ENCODE data around the gene AKT1. TPM values are rescaled to one million over a fixed set of nuclear protein-coding genes. Genes with fewer than 3 reads are reported as not detected.

Gene AKT1
- total RNA-seq, 1 experiment from 2014 or later: 123 TPM

GRCh38 chr14:104754213-104754851 is 41.2 kb downstream of the AKT1 start:
- Histone ChIP-seq H3K36me3 (ENCODE audit: insufficient read depth, low read length, poor library complexity, severe bottlenecking) (peaks cover 20% of the 10 kb centered on the region), H3K4me1 (ENCODE audit: insufficient read depth, low read length, poor library complexity, severe bottlenecking) (peaks cover 8% of the 10 kb centered on the region), H3K27me3 (replicated peaks; ENCODE audit: insufficient read depth, low read depth, low read length, poor library complexity) (no peaks in the 10 kb centered on the region), H3K27ac (ENCODE audit: low read depth, low read length, poor library complexity, severe bottlenecking) (peak overlapping the region; percentile 97), H3K4me3 (ENCODE audit: low read depth, low read length, poor library complexity, severe bottlenecking) (peak overlapping the region; percentile 100), H3K9me3 (ENCODE audit: low read depth, low read length, poor library complexity, severe bottlenecking) (no peaks in the 10 kb centered on the region)
- intact Hi-C loops (cut with micrococcal nuclease; ENCODE audit: unreplicated experiment): no loop called here
- TSS peak; percentile 56 for BruUV-seq (replicated peaks)
- TF ChIP-seq EZH2 (IDR thresholded peaks at IDR 0.05; ENCODE audit: borderline replicate concordance, low read depth, low read length, poor library complexity, severe bottlenecking) (no peak), CTCF (conservative IDR thresholded peaks at IDR 0.05; ENCODE audit: low read depth, low read length) (no peak)
- ChIA-PET CTCF (no interaction called here), POLR2A (ENCODE audit: low non-redundant PET) (no interaction called here)
- no peak for DNase-seq (ENCODE audit: low spot score)

DNA sequence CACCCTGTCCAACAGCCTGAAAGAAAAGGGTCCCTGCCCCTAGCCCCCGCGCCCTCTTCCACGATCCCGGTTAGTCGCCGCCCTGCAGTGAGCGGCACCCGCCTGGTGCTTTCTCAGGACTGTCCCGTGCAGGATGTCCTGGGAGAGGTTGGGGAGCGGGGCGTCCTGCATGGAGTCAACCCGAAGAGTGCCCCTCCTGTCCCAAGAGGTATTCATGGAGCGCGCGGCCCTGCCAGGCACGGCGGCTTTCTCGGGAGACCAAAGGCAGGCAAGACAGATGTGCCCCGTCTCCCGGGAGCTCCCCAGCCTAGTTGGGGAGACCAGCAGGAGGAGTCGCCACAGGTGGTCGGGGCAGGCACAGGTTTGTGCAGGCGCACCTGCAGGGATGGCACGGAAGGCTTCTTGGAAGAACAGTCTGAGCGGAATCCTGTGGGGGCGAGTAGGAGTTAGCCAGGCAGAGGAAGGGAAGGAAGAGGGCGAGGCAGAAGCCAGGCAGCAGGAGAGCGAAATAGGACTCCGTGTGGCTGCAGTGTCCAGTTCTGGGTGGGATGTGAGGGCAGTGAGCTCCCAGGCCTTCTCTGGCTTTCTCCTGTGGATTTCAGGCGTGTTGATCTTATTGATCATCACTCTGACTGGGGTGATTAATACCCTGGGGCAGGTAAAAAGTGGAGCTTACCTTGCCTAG is 41.9 kb downstream of the AKT1 start:
- BruUV-seq (replicated peaks): no TSS peak
- no peak for DNase-seq (ENCODE audit: low spot score)
- ChIA-PET CTCF (interaction anchor here (1.5 kb wide), 1 partner anchor 17 kb away, joined by 5 read pairs; no protein-coding TSS in a partner anchor), POLR2A (ENCODE audit: low non-redundant PET) (no interaction called here)
- H3K27ac ChIP-seq (ENCODE audit: low read depth, low read length, poor library complexity, severe bottlenecking): peak overlapping the region; percentile 97
- intact Hi-C loops (cut with micrococcal nuclease; ENCODE audit: unreplicated experiment): no loop called here
- no peak for TF ChIP-seq EZH2 (IDR thresholded peaks at IDR 0.05; ENCODE audit: borderline replicate concordance, low read depth, low read length, poor library complexity, severe bottlenecking)
- no peak for TF ChIP-seq CTCF (conservative IDR thresholded peaks at IDR 0.05; ENCODE audit: low read depth, low read length)
- H3K9me3 ChIP-seq (ENCODE audit: low read depth, low read length, poor library complexity, severe bottlenecking): no peaks in the 10 kb centered on the region
- H3K4me1 ChIP-seq (ENCODE audit: insufficient read depth, low read length, poor library complexity, severe bottlenecking): peaks cover 8% of the 10 kb centered on the region
- no peaks in the 10 kb centered on the region for H3K27me3 ChIP-seq (replicated peaks; ENCODE audit: insufficient read depth, low read depth, low read length, poor library complexity)
- H3K4me3 ChIP-seq (ENCODE audit: low read depth, low read length, poor library complexity, severe bottlenecking): peak overlapping the region; percentile 100
- H3K36me3 ChIP-seq (ENCODE audit: insufficient read depth, low read length, poor library complexity, severe bottlenecking): peaks cover 17% of the 10 kb centered on the region

GRCh38 chr14:104752735-104753527 is 42.6 kb downstream of the AKT1 start, which contains the start of gene SIVA1:
Gene SIVA1 (plus strand): TSS chr14:104753147. CDS start chr14:104753202, 55 bp downstream.
- Histone ChIP-seq H3K36me3 (ENCODE audit: insufficient read depth, low read length, poor library complexity, severe bottlenecking) (peaks cover 15% of the 10 kb centered on the region), H3K9me3 (ENCODE audit: low read depth, low read length, poor library complexity, severe bottlenecking) (no peaks in the 10 kb centered on the region), H3K27me3 (replicated peaks; ENCODE audit: insufficient read depth, low read depth, low read length, poor library complexity) (no peaks in the 10 kb centered on the region), H3K4me3 (ENCODE audit: low read depth, low read length, poor library complexity, severe bottlenecking) (peak within 1 kb of the TSS; percentile 100), H3K27ac (ENCODE audit: low read depth, low read length, poor library complexity, severe bottlenecking) (peak within 1 kb of the TSS; percentile 97), H3K4me1 (ENCODE audit: insufficient read depth, low read length, poor library complexity, severe bottlenecking) (peaks cover 8% of the 10 kb centered on the region)
- peak; percentile 100 for DNase-seq (ENCODE audit: low spot score)
- no TSS peak for BruUV-seq (replicated peaks)
- TF ChIP-seq CTCF (conservative IDR thresholded peaks at IDR 0.05; ENCODE audit: low read depth, low read length) (no peak), EZH2 (IDR thresholded peaks at IDR 0.05; ENCODE audit: borderline replicate concordance, low read depth, low read length, poor library complexity, severe bottlenecking) (no peak)
- intact Hi-C loops (cut with micrococcal nuclease; ENCODE audit: unreplicated experiment): no loop called here
- ChIA-PET POLR2A (ENCODE audit: low non-redundant PET) (interaction anchor here (0.6 to 1.1 kb wide), 5 partner anchors 12 to 934 kb away, joined by 3 to 5 read pairs (median 3); no protein-coding TSS in a partner anchor), CTCF (interaction anchor here (1.0 to 1.5 kb wide), 2 partner anchors 16 to 18 kb away, joined by 4 to 5 read pairs; no protein-coding TSS in a partner anchor)
